22Rv1 (cell line): ENCODE results near the gene ZSCAN21.

Source experiments
- H3K27ac ChIP-seq: fragments of 450-650 bp; 2 replicates; pipeline ENCODE4 v1.5.1; 2017
- CTCF ChIP-seq: fragments of 450-650 bp; IDR thresholded peaks from 2 replicates; pipeline ENCODE4 v1.5.1; 2017; ENCODE audit warnings: mild to moderate bottlenecking
- ZFX ChIP-seq: fragments of 450-650 bp; IDR thresholded peaks from 2 replicates; pipeline ENCODE4 v1.6.1; 2017; ENCODE audit warnings: antibody characterized with exemption, borderline replicate concordance

Gene ZSCAN21

GRCh38 chr7:100091411-100092181, 42.0 kb downstream of the ZSCAN21 start:
- TF ChIP-seq CTCF = no peak; the same call in 1 of the 2 replicates
- no peak for TF ChIP-seq ZFX
- H3K27ac ChIP-seq = peak overlapping the region; percentile 82

GRCh38 chr7:100093054-100093453, 43.5 kb downstream of the ZSCAN21 start:
- TF ChIP-seq CTCF = no peak
- TF ChIP-seq ZFX = no peak
- H3K27ac ChIP-seq = peak overlapping the region; percentile 82

- peak overlapping the region; percentile 82 for H3K27ac ChIP-seq
- no peak for TF ChIP-seq CTCF
- TF ChIP-seq ZFX = no peak
Observed at GRCh38 chr7:100093498-100093897, 43.9 kb downstream of the ZSCAN21 start.

- TF ChIP-seq ZFX = no peak
- no peak for TF ChIP-seq CTCF
- H3K27ac ChIP-seq = peak overlapping the region; percentile 82
Observed at GRCh38 chr7:100093925-100094486, 44.4 kb downstream of the ZSCAN21 start.

- H3K27ac ChIP-seq = peak overlapping the region; percentile 82
Observed at GRCh38 chr7:100095289-100095688, 45.7 kb downstream of the ZSCAN21 start.

GRCh38 chr7:100095704-100096103, 46.1 kb downstream of the ZSCAN21 start:
- H3K27ac ChIP-seq = peak overlapping the region; percentile 82; the same call in 1 of the 2 replicates
- TF ChIP-seq CTCF (no peak), ZFX (no peak)

More at GRCh38 chr7:100095289-100095688, 45.7 kb downstream of the ZSCAN21 start:
- TF ChIP-seq ZFX (no peak), CTCF (no peak)

- no peak for TF ChIP-seq ZFX
- no peak for TF ChIP-seq CTCF
- peak overlapping the region; percentile 100 for H3K27ac ChIP-seq
Observed at GRCh38 chr7:100098913-100099312, 49.3 kb downstream of the ZSCAN21 start.
